ENCODE measurements around the gene UBXN4.

DNA sequence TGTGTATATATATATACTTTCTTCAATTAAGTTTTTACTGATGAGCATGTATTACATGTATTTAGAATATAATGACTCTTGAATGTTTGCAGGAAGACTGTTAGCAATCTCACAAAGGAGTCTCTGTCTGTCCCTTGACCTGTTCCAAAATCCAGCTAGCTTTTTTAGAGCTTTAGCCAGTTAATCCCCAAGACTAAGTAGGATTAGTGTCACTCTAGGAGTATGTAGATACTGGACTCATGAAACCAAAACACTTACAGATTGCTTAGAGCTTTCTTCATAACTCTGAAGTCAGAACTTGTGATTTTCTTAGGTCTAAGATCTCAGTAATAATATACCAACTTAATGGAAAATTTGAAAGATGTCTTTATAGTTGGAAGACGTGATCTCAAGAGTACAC is 2.2 kb downstream of the UBXN4 start:
- TF ChIP-seq, protein P1, sequence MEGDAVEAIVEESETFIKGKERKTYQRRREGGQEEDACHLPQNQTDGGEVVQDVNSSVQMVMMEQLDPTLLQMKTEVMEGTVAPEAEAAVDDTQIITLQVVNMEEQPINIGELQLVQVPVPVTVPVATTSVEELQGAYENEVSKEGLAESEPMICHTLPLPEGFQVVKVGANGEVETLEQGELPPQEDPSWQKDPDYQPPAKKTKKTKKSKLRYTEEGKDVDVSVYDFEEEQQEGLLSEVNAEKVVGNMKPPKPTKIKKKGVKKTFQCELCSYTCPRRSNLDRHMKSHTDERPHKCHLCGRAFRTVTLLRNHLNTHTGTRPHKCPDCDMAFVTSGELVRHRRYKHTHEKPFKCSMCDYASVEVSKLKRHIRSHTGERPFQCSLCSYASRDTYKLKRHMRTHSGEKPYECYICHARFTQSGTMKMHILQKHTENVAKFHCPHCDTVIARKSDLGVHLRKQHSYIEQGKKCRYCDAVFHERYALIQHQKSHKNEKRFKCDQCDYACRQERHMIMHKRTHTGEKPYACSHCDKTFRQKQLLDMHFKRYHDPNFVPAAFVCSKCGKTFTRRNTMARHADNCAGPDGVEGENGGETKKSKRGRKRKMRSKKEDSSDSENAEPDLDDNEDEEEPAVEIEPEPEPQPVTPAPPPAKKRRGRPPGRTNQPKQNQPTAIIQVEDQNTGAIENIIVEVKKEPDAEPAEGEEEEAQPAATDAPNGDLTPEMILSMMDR (IDR thresholded peaks at IDR 0.05; ENCODE audit: low read length), result no peak
- TF ChIP-seq EZH2 (IDR thresholded peaks at IDR 0.05; ENCODE audit: borderline replicate concordance, low read length), result no peak

All from OCI-LY1 (cell line).